Liver (tissue), 9 donors: ENCODE results near the gene EIPR1. TPM values are rescaled to one million over a fixed set of nuclear protein-coding genes. Genes with fewer than 3 reads are reported as not detected.

Experiments used
- DNase-seq: peaks from one replicate; pipeline ENCODE4 v3.0.0-alpha.2; 2017; ENCODE audit warnings: low spot score
- H3K27ac ChIP-seq, 2 donors: one replicate each; pipeline ENCODE4 v1.7.0; 2013; ENCODE audit warnings: inconsistent platforms in 2 of 2, low read length in 2 of 2, control low read depth in 1 of 2, low read depth in 1 of 2, mild to moderate bottlenecking in 1 of 2
- H3K27me3 ChIP-seq, 4 donors: one replicate each; pipeline versions ENCODE4 v1.6.1 to v1.7.0; 2013; ENCODE audit warnings: low read length in 3 of 4, inconsistent platforms in 1 of 4, mild to moderate bottlenecking in 1 of 4, moderate library complexity in 1 of 4; ENCODE audit not compliant: control insufficient read depth in 4 of 4, insufficient read depth in 4 of 4
- H3K36me3 ChIP-seq, 4 donors: one replicate each; pipeline versions ENCODE4 v1.6.1 to v1.7.0; 2013; ENCODE audit warnings: low read length in 3 of 4, mild to moderate bottlenecking in 3 of 4, low read depth in 1 of 4, moderate library complexity in 1 of 4; ENCODE audit not compliant: control insufficient read depth in 4 of 4, insufficient read depth in 3 of 4
- H3K4me1 ChIP-seq, 4 donors: one replicate each; pipeline versions ENCODE4 v1.6.1 to v1.7.0; 2013; ENCODE audit warnings: low read length in 3 of 4, mild to moderate bottlenecking in 3 of 4, moderate library complexity in 1 of 4; ENCODE audit not compliant: control insufficient read depth in 4 of 4, insufficient read depth in 4 of 4
- H3K4me3 ChIP-seq, 3 donors: one replicate each; pipeline versions ENCODE4 v1.6.1 to v1.7.0; 2013; ENCODE audit warnings: low read length in 3 of 3, control low read depth in 1 of 3, low read depth in 1 of 3, mild to moderate bottlenecking in 1 of 3
- H3K9ac ChIP-seq, 2 donors: one replicate each; pipeline ENCODE4 v1.7.0; 2013; ENCODE audit warnings: low read length in 2 of 2, mild to moderate bottlenecking in 2 of 2, moderate library complexity in 2 of 2, control low read depth in 1 of 2, low read depth in 1 of 2
- H3K9me3 ChIP-seq, 4 donors: one replicate each; pipeline versions ENCODE4 v1.6.1 to v1.7.0; 2013; ENCODE audit warnings: low read length in 3 of 4; ENCODE audit not compliant: control insufficient read depth in 4 of 4
- CTCF ChIP-seq: fragments of 150-350 bp; IDR thresholded peaks from 2 replicates; pipeline ENCODE4 v1.5.1; 2017; ENCODE audit warnings: improper control_type of control experiment, low read depth, low read length; ENCODE audit not compliant: missing input control
- EGR1 ChIP-seq, 2 donors: IDR thresholded peaks; 2 replicates each; pipeline ENCODE4 v1.6.1; 2016 to 2018; ENCODE audit warnings: antibody characterized with exemption in 2 of 2, low read depth in 2 of 2
- FOXA1 ChIP-seq: IDR thresholded peaks from 2 replicates; pipeline ENCODE4 v1.6.1; 2016; ENCODE audit warnings: antibody characterized with exemption
- FOXA2 ChIP-seq: IDR thresholded peaks from 2 replicates; pipeline ENCODE4 v1.6.1; 2016; ENCODE audit warnings: antibody characterized with exemption
- GABPA ChIP-seq, 2 donors: IDR thresholded peaks in 1 of 2; conservative IDR thresholded peaks in 1 of 2; 2 replicates each; pipeline ENCODE4 v1.6.1; 2016; ENCODE audit warnings: antibody characterized with exemption in 2 of 2, mild to moderate bottlenecking in 1 of 2, moderate library complexity in 1 of 2
- HNF4A ChIP-seq, 2 donors: conservative IDR thresholded peaks; 2 replicates each; pipeline ENCODE4 v1.6.1; 2016; ENCODE audit warnings: antibody characterized with exemption in 2 of 2, mild to moderate bottlenecking in 2 of 2
- HNF4G ChIP-seq: IDR thresholded peaks from 2 replicates; pipeline ENCODE4 v1.6.1; 2016; ENCODE audit warnings: antibody characterized with exemption
- JUND ChIP-seq, 2 donors: IDR thresholded peaks; 2 replicates each; pipeline ENCODE4 v1.6.1; 2016; ENCODE audit warnings: antibody characterized with exemption in 2 of 2
- NR2F2 ChIP-seq: IDR thresholded peaks from 2 replicates; pipeline ENCODE4 v1.6.1; 2016; ENCODE audit warnings: antibody characterized with exemption
- RAD21 ChIP-seq, 2 donors: IDR thresholded peaks; 2 replicates each; pipeline ENCODE4 v1.6.1; 2016; ENCODE audit warnings: antibody characterized with exemption in 2 of 2, mild to moderate bottlenecking in 2 of 2
- REST ChIP-seq: IDR thresholded peaks from 2 replicates; pipeline ENCODE4 v1.6.1; 2016; ENCODE audit warnings: antibody characterized with exemption, mild to moderate bottlenecking
- RXRA ChIP-seq, 2 donors: IDR thresholded peaks; 2 replicates each; pipeline ENCODE4 v1.6.1; 2017 to 2018; ENCODE audit warnings: antibody characterized with exemption in 2 of 2, mild to moderate bottlenecking in 1 of 2
- SP1 ChIP-seq: IDR thresholded peaks from 2 replicates; pipeline ENCODE4 v1.6.1; 2018; ENCODE audit warnings: antibody characterized with exemption, mild to moderate bottlenecking
- TAF1 ChIP-seq: conservative IDR thresholded peaks from 2 replicates; pipeline ENCODE4 v1.6.1; 2016; ENCODE audit warnings: antibody characterized with exemption, mild to moderate bottlenecking
- YY1 ChIP-seq: IDR thresholded peaks from 2 replicates; pipeline ENCODE4 v1.6.1; 2016; ENCODE audit warnings: antibody characterized with exemption, mild to moderate bottlenecking
- ZBTB33 ChIP-seq: IDR thresholded peaks from 2 replicates; pipeline ENCODE4 v1.6.1; 2016; ENCODE audit warnings: antibody characterized with exemption
- WGBS: extraction: QIAGEN DNeasy Blood & Tissue Kit; methylation state at CpG from one replicate; pipeline ENCODE4 v1.1.7; 2013; 5-methylcytosine and 5-hydroxymethylcytosine counted together
- polyA plus RNA-seq, 2 donors: library from polyadenylated mRNA; stranded (reverse) in 1 of 2; unstranded in 1 of 2; fragments of 200-250 nt in 1 of 2; fragments of >200 nt in 1 of 2; fragmentation: Nextera tagmentation in 1 of 2; extraction: Ambion mirVana in 1 of 2; gene quantifications; one replicate each; pipeline versions ENCODE4 v1.2.1 to v1.2.3, GENCODE V29; 2013 to 2015
- total RNA-seq, 2 donors: library from RNA; depleted of rRNA; stranded (reverse); fragments of >200 nt; gene quantifications; one replicate each; pipeline ENCODE4 v1.2.3, GENCODE V29; 2014
- TF ChIP-seq, protein P1 (sequence below): IDR thresholded peaks from 2 replicates; pipeline ENCODE4 v1.6.1; 2016; ENCODE audit warnings: antibody characterized with exemption
- TF ChIP-seq, protein P2 (sequence below): IDR thresholded peaks from 2 replicates; pipeline ENCODE4 v1.6.1; 2016; ENCODE audit warnings: antibody characterized with exemption
- donor health status: healthy.
- donor health status: healthy.
- donor health status: healthy.
- donor health status: healthy.
- donor health status: healthy.

Gene EIPR1
- total and polyA plus RNA-seq, 4 donors: 7.6 to 12.1 (median 11.4) TPM

GRCh38 chr2:3185910-3186309, 191.7 kb downstream of the EIPR1 start:
- Histone ChIP-seq H3K9me3 (no peaks in the 10 kb centered on the region), H3K4me3 (no peak overlapping the region), H3K27me3 (no peaks in the 10 kb centered on the region), H3K27ac (no peak overlapping the region), H3K36me3 (peaks cover 0 to 23% (median 6%) of the 10 kb centered on the region in 4 donors), H3K9ac (no peak overlapping the region), H3K4me1 (no peaks in the 10 kb centered on the region)
- no peak for DNase-seq
- WGBS: 98% methylated on average over 10 of the region's 10 CpGs
- TF ChIP-seq, protein P1, sequence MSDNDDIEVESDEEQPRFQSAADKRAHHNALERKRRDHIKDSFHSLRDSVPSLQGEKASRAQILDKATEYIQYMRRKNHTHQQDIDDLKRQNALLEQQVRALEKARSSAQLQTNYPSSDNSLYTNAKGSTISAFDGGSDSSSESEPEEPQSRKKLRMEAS: no peak
- TF ChIP-seq TAF1: no peak
- no peak for TF ChIP-seq GABPA (IDR thresholded peaks at IDR 0.05 in 1 of 2, conservative IDR thresholded peaks at IDR 0.05 in 1 of 2)
- TF ChIP-seq REST: no peak
- TF ChIP-seq RXRA (IDR thresholded peaks at IDR 0.05): no peak
- no peak for TF ChIP-seq ZBTB33
- no peak for TF ChIP-seq RAD21 (IDR thresholded peaks at IDR 0.05)
- no peak for TF ChIP-seq FOXA2
- no peak for TF ChIP-seq FOXA1
- no peak for TF ChIP-seq JUND (IDR thresholded peaks at IDR 0.05)
- TF ChIP-seq HNF4A (conservative IDR thresholded peaks at IDR 0.05): no peak
- no peak for TF ChIP-seq YY1
- no peak for TF ChIP-seq EGR1 (IDR thresholded peaks at IDR 0.05; ENCODE audit: low read depth in 2 of 2)
- TF ChIP-seq NR2F2: no peak
- TF ChIP-seq, protein P2, sequence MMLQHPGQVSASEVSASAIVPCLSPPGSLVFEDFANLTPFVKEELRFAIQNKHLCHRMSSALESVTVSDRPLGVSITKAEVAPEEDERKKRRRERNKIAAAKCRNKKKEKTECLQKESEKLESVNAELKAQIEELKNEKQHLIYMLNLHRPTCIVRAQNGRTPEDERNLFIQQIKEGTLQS: no peak
- no peak for TF ChIP-seq CTCF
- TF ChIP-seq SP1: no peak
- TF ChIP-seq HNF4G: no peak
